GM08714 (cell line): ENCODE results near the gene MMP17.

Experiments used
- H3K4me3 ChIP-seq: fragments of 200-500 bp; sonication (Bioruptor generic); 2 replicates; pipeline ENCODE4 v1.5.1; 2014; ENCODE audit warnings: mild to moderate bottlenecking, low read length, inconsistent platforms
- ZNF274 ChIP-seq: IDR thresholded peaks from 2 replicates; pipeline ENCODE4 v1.6.1; 2012; ENCODE audit warnings: mild to moderate bottlenecking, low read depth, low read length

The MMP17 gene

GRCh38 chr12:131810726-131811125 is 17.5 kb upstream of the MMP17 start:
- no peak for TF ChIP-seq ZNF274
- H3K4me3 ChIP-seq, result no peak overlapping the region

GRCh38 chr12:131815131-131815530 is 13.1 kb upstream of the MMP17 start:
- H3K4me3 ChIP-seq, result no peak overlapping the region
- no peak for TF ChIP-seq ZNF274

GRCh38 chr12:131816495-131816894 is 11.7 kb upstream of the MMP17 start:
- no peak for TF ChIP-seq ZNF274
- no peak overlapping the region for H3K4me3 ChIP-seq

GRCh38 chr12:131817241-131817640 is 11.0 kb upstream of the MMP17 start:
- no peak overlapping the region for H3K4me3 ChIP-seq
- no peak for TF ChIP-seq ZNF274

GRCh38 chr12:131818821-131819585 is 9.2 kb upstream of the MMP17 start:
- no peak overlapping the region for H3K4me3 ChIP-seq
- TF ChIP-seq ZNF274, result no peak

- TF ChIP-seq ZNF274, result no peak
- H3K4me3 ChIP-seq, result no peak overlapping the region
Observed at GRCh38 chr12:131824450-131824849, 3.7 kb upstream of the MMP17 start.

GRCh38 chr12:131825146-131825892 is 2.9 kb upstream of the MMP17 start:
- TF ChIP-seq ZNF274, result no peak
- no peak overlapping the region for H3K4me3 ChIP-seq

- no peak overlapping the region for H3K4me3 ChIP-seq
- no peak for TF ChIP-seq ZNF274
Observed at GRCh38 chr12:131826097-131826928, 1.9 kb upstream of the MMP17 start.

- no peak for TF ChIP-seq ZNF274
- peak overlapping the region; percentile 36; the same call in 1 of the 2 replicates for H3K4me3 ChIP-seq
Observed at GRCh38 chr12:131828671-131829355, 620 bp downstream of the MMP17 start.

GRCh38 chr12:131829356-131829747 is 1.2 kb downstream of the MMP17 start:
- peak overlapping the region; percentile 36; the same call in 1 of the 2 replicates for H3K4me3 ChIP-seq
- TF ChIP-seq ZNF274, result no peak

- H3K4me3 ChIP-seq, result no peak overlapping the region; the same call in 1 of the 2 replicates
- no peak for TF ChIP-seq ZNF274
Observed at GRCh38 chr12:131829791-131830334, 1.7 kb downstream of the MMP17 start.

- no peak for TF ChIP-seq ZNF274
- peak overlapping the region; percentile 15; the same call in 1 of the 2 replicates for H3K4me3 ChIP-seq
Observed at GRCh38 chr12:131830335-131830913, 2.2 kb downstream of the MMP17 start.
